Measurements from ENCODE around the gene PCNX2.

PCNX2 gene

DNA sequence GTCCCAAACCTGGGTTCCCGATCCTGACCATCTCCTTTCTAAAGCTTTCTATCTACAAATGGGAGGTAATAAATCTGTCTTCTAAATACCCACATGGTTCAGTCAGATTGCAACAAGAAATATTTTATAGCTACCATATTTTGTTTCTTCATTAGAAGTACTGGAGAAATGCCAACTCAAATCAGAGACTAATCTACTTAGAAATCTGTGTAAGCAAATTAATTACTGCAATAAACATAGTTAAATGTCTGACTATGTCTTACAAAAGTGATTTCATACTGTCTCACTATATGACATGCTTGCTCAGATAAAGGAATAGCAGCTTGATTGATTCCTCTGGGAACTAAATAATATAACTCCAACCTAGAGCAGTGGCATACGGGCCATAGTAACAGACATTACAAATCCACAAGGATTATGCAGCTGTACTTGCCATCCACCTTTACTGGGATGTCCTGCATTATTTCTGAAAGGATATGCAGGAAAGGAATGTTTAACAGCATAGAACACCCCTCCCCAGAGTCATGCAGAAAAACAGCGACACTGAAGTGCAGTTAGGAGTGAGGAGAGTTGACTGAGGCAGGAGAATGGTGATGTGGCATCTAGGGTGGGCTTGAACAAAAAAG is 80.3 kb downstream of the PCNX2 start:
- no peak for DNase-seq

DNA sequence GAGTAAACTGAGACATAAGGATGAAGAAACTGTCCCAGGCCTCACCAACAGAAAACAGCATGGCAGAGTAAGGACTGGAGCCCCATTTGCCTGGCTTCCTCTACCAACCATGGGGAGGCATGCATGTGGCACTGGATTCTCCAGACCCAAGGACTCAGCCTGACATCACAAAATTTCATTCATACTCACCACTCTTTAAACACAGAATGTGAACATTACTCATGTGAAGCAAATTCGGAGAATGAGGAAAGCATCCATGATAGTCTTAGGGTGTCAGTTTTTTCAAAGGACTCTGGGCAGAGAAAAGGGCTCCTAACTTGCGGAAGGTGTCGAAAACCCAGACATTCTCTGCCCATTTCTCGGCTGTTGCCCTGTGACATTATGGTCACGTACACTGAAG is 83.9 kb downstream of the PCNX2 start:
- DNase-seq: no peak

DNA sequence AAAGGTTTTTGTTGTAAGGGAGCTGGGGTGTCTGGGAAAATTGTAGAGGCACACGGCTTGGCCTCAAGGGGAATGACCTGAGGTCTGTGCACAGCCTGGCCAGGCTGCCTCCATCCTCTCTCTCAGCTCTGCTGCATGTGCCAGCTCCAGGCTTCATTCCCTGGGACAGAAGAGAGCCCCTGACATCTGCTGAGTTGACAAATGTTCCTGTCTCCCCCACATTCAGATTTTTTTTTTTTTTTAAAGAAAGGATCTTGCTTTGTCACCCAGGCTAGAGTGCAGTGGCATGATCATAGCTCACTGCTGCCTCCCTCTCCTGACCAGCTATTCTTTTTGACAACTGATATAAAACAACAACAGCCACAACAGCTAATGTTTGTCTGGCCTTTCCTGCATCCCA is 84.4 kb downstream of the PCNX2 start:
- DNase-seq: no peak

DNA sequence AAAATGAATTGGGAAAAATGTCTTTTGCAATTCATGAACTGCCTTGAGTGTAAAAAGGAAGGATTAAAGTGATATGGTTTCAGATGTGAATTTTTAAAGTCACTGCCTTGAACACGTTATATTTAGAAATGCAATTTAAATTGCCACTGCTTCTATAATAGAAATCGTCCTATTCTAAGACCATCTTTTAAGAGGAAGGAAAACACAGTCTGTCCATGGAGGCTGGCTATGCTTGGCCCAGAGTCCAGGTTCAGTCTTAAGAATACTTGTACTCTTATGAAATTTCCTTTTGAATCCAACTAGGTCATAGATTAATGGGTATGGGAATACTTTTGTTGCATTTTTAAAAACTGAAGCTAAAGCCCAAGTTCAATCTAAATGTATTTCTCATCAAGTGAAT is 86.0 kb downstream of the PCNX2 start:
- no peak for DNase-seq

DNA sequence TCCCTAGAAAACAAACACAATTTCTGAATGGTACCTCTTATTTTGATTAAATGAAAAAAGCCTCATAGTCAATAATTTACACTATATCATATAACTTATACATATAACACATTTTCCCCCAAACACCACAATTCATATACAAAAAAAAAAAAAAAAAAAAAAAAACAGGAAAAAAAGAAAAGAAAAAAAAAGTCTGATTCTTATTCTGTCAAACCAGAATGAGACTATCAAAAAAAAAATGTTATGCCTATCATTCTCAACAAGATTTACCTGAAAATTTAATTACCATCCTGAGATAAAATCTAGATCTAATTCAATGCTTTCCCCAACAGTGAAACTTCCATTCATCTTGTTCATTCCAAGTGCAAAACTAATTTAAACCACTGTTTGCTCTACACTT is 86.8 kb downstream of the PCNX2 start:
- DNase-seq: no peak

DNA sequence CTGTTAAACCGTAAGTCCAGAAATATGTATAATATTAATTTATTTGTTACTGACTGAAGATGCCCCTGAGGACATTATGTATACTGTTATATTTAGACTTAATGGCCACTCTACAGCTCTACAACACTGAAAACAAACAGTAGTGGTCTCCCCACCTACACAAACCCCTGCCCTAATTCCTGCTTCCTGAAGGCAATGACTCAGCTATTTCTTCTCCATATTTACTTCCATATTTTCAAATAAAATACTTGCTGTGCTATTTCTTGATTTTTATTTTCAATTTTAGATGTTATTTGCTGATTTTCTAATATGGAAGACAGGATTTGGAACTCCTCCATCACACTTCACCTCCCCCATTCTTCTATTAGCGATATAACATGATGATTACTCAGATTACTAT is 97.6 kb downstream of the PCNX2 start:
- peak in 1 of 2 donors; percentile 22 for DNase-seq

DNA sequence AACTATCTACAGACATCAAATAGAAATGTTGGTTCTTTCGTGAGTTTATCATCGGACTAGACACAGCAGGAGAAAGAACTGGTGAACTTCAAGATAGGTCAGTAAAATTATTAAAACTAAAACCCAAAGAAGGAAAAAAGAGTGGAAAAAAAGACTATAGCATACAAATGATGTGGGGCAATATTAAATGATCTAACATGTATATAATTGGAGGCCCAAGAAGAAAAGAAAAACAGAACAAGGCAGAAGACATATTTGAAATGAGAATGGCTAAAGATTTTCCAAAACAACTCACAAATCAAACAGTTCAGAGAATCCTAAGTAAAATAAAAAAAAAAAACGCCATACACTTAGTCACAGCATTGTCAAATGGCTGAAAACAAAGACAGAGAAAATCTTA is 101.8 kb downstream of the PCNX2 start:
- no peak for DNase-seq

DNA sequence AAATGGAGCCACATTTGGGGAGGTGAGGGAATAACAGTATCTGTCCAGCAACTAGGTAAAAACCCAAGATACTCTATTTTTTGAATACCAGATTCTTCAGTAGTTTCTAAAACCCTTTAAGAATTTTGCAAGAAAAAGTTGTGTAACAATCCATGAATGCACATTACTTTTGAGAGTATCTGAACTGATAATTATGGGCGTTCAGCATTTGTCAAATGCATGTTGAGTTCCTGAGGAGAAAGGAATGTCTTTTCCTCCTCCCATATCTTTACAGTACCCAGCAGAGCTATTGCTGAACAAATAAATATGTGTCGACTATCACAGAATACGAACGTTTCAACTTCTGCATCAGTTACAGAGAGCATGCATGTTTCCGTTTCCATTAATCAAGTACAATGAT is 104.5 kb downstream of the PCNX2 start:
- no peak for DNase-seq

DNA sequence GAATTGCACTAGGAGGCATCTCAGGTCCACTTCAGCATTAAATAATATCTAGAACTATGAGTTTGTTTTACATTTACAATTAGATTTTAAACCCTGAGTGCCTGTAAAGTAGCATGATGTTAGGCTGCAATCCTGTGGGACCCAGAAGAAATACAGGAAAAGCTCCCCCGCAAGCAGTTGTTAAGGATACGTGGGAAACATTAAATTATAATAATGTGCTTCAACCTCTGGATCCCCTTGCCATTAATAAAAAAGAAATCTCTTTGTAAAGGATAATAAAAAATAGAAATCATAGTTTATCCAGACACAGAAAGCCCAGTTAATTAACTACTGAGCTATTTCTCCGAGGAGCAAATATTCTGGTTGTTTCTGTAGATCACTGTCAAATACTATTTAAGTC is 106.0 kb downstream of the PCNX2 start:
- DNase-seq: no peak

DNA sequence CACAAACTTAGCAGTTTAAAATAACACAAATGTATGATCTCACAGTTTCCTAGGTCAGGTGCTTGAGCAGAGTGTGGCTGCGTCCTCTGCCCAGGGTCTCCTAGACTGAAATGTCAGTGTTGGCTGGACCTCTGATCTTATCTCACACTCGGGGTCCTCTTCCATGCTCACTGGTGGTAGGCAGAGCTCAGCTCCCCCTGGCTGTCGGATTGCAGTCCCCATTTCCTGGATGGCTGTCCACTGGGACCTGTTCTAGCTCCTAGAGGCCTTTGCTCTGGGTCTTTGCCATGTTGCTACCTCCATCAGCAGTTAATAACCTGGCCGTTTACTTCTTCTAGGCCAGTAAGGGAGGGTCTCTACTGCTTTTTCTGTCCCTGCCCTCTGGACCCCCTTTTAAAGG is 107.5 kb downstream of the PCNX2 start:
- no peak for DNase-seq

DNA sequence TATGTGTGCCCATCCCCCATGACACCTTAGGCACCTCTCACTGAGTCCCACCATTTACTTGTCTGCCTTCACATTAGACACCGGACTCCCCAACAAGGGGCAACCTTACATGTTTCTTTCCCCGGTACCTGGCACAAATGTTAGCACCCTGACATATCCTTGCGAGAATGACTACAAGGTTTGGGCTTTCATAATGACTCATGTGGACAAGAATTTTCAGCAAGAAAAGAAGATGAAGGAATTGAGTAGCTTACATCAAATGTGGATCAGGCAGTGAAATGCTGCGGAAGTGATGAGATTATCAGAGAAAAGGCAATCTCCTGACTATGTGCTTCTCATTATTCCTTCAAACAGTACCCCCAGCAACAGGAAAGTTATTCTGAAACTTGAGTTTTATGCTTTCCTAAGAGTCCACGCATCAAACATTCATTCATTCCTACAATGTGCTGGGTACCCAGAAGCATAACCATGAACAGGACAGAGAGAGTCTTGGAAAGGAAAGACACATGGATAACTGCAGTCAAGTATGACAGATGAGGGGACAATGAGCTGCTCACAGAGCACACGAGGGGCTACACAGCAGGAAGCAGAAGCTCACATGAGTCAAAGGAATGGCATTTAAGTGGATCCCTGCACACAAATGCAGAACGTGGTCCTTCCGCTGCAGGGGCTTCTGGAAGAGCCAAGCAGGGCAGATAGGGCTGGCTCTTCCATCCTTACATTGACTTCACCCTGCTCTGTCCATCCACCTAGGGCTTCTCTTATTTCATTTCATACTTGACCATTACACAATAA is 112.1 kb downstream of the PCNX2 start:
- no peak for DNase-seq

DNA sequence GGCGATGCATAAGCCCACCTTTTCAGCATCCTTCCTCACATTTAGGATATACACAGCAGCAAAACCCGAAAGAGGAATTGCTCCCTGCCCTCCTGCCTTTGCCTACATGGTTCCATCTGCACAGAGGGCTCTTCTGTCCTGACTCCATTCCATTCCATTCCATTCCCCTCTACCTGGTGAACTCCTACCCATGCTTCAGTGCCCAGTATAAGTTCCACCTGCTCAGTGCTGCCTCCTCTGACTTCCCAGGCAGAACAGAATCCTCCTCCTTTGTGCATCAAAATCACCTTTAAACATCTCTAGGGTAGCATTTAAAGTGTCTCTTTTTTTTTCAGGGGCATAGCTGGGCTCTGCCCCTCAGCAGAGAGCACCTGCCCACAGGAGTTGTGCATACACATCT is 112.9 kb downstream of the PCNX2 start:
- no peak for DNase-seq

DNA sequence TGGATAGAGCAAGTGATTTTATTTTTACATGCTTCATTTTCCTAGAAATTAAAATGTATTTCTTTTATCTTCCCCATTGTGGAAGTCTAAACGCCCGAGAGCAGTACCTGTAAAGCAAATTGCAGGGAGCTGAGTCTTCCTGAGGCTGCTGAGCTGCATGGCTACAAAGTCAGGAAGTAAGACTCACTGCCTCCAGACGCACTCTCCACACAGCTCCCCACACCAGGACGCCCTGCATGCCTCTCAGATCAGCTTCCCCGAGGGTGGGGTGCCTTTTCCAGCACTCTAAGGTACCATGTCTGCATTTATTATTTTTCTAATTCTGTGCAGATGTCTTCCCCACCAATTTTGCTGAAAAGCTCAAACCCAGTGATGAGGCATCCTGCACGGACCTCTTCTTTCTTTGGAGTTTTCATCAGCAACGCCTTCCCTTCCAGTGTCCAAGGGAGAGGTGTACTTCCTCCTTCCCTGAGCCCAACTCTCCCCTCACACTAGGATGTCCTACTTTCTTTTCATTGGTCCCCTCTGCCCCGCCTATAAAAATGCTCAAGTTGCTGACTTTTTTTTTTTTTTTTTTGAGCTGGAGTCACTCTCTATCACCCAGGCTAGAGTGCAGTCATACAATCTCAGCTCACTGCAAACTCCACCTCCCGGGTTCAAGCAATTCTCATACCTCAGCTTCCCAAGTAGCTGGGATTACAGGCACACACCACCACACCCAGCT is 114.7 kb downstream of the PCNX2 start:
- DNase-seq: no peak

DNA sequence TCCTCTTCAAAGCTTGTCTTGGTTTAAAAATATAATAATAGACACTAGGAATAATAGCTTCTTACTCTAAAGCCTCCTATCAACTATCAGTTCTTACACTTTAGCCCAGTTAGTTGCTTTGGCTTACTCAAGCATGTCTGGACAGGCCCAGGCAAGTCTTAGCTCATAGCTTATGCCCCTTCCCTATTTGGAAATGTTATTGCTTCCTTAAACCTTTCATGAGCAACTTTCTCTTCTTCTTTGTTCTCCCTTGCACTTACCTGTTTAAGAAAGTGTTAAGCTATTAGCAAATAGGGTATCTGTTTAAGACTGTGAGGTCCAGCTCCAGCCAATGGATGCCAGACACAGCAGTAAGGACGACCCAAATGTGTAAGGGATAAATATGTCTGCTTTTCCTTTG is 115.9 kb downstream of the PCNX2 start:
- DNase-seq: peak; percentile 8 to 36

DNA sequence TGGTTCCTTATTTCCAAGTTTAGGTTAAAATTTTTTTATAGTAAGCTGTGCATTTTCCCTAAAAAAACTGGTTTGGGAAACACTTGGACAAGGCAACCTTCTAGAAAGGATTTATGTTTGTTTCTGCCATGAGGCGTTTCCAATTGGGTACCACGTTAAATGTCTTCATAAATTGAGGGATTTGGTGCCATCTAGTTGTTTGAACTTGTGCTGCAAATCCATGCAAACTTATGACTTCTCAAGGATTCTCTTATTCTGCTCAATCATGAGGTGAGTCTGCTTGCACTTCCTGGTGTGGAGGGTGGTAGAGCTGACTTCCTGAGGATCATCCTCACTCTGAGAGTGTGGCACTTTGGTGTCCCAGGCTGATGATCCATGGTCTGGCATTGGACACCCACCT is 123.3 kb downstream of the PCNX2 start:
- DNase-seq: peak; percentile 36 to 57

DNA sequence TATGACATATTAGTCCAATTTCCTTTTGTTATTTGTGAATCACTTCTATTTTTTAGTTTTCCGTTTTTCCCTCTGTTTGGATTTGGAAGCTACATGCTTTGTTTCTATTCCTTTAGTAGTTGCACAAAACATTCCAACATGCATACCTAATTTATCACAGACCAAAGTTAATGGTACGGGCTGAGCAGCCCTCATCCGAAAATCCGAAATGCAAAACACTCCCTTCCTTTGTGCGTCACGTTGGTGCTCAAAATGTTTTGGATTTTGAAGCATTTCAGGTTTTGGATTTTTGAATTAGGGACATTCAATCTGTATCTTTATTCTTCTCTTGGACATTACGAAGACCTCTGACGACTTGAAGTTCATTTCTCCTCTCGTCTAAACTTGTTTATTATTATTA is 124.8 kb downstream of the PCNX2 start:
- DNase-seq: no peak

DNA sequence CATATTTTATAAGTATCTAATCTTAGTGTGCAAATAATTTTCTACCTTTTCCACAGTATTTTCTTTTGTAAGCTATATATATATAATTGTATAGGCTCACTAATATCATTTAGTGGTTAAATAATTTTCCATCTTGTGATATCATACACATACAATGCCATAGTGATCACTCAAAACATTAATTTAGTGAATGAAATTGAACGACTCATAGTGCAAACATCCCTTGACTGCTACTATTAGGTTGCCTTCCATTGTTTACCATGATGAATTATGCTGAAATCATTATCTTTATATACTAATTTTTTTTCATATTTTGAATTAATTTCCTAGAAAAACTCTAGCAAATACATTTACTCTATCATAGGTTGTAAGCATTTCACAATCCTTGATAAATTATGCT is 127.1 kb downstream of the PCNX2 start:
- no peak for DNase-seq

DNA sequence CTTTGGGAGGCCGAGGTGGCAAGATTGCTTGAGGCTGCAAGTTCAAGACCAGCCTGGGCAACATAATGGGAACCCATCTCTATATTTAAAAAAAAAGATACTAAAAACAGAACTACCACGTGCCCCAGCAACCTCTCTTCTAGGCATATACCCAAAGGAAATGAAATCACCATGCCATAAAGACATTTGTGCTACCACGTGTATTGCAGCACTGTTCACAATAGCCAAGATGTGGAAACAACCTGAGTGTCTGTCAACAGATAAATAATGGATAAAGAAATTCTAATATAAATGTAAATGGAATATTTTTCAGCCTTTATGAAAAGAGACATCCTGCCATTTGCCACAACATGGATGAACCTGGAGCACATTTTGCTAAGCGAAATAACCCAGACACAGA is 128.6 kb downstream of the PCNX2 start:
- DNase-seq: peak in 1 of 2 donors; percentile 9

DNA sequence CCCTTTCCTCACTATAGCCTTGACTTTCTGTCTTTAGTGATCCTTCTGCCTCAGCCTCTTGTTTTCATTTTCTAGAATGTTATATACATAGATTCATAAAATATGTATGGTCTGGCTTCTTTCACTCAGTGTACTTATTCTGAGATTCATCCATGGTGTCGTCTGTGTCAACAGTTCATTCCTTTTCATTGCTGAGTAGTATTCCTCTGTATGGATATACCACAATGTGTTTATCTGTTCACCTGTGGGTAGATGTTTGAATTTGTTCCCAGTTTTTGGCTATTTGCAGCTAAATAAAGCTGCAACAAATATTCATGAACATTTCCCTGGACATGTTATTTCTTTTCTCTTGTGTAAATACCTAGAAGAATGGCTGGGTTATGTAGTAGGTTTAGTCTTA is 131.8 kb downstream of the PCNX2 start:
- no peak for DNase-seq

DNA sequence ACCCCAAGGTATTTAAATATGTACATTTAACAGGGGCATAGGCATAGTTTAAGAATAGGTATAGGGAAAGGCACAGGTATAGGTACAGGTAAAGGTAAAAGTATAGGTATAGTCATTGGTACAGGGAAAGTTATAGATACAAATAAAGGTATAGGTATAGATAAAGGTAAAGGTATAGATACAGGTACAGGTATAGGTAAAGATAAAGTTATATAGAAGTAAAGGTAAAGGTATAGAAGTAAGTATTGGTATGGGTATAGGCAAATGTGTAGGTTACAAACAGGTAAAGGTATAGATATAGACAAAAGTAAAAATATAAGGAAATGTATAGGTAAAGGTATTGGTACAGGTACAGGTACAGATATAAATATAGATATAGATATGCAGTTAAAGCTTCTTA is 137.2 kb downstream of the PCNX2 start:
- no peak for DNase-seq

DNA sequence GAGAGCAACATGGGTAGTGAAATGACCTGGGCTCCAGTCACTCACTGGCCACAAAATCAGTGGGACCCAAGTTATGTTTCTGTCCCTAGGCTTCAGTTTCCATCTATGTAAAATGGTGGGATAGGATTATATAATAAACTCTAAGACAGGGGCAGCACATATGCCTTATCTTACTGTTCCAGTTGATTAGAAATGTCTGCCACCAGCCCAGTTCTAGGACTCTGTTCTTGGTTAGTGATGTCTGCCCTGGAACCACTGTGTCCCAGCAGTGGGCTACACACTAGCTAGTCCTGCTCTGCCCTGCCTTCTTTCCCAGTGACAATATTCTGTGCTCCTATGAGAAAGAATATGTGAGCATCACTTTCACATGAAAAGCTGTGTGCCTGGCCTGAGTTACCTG is 138.3 kb downstream of the PCNX2 start:
- DNase-seq: no peak

DNA sequence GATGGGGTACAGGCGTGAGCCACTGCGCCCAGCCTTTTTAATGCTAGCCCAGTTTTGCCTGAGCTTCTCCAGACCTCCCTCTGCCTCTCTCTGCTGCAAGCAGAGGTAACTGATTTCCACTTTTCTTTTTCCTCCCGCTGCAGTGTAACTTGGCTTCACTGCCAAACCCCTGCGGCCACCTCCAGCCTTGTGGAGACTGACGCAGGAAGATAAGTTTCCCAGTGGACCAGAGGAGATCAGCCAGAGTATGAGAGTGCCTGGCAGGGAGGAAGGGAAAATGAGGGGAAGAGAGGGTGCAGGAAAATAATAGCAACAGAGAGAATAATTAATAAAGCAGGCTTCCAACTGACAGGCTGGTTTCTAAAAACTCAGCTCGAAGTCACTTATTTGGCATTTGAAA is 143.7 kb downstream of the PCNX2 start:
- DNase-seq: no peak

DNA sequence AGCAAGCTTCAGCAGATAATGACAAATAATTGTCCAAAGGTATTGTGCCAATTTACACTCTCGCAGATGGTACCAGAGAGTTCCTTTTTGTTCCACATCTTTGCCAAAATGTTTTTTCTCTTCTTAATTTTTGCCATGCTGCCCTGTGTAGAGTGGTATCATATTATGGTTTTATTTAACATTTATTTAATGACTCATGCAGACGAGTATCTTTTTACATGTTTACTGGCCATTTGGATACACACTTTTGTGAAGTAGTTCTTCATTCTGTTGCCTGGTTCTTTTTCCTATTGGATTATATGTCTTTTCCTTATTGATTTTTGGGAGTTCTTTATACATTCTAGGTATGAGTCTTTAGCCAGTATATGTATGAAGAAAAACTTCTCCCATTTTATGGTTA is 151.1 kb downstream of the PCNX2 start:
- no peak for DNase-seq

DNA sequence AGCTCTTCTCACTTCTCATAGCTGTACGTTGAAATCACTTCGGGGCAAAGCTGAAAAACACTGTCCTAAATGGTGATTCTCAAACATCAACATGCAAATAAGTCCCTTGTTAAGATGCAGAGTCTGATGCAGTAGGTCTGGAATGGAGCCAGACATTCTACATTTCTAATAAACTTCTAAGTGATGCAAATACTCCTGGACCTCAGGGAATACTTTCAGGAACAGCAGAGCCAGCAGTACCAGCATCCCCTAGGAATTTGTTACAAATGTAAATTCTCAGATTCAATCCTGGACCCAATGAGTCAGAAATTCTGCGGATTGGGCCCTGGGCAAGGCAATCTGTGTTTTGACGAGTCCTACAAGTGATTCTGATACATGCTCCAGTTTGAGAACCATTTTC is 152.3 kb downstream of the PCNX2 start:
- DNase-seq: no peak

Data from inflammatory macrophage treated with lipopolysaccharide for 1 hour (primary cell).